Vagina (tissue), 2 donors: Measurements from ENCODE around the gene CCDC102A. TPM values are rescaled to one million over a fixed set of nuclear protein-coding genes. Genes with fewer than 3 reads are reported as not detected.
A peak's percentile ranks its signal among the peaks of the same experiment; 100 is the strongest.

Source experiments
- DNase-seq, 2 donors: peaks; one replicate each; pipeline ENCODE4 v3.0.0-alpha.2; 2017; ENCODE audit errors: extremely low spot score in 2 of 2
- H3K27ac ChIP-seq: fragments of 200-600 bp; sonication (generic); one replicate; pipeline ENCODE4 v1.5.1; 2019
- H3K27me3 ChIP-seq: fragments of 200-600 bp; sonication (generic); one replicate; pipeline ENCODE4 v1.5.1; 2019
- H3K36me3 ChIP-seq, 2 donors: fragments of 200-600 bp; sonication (generic); one replicate each; pipeline ENCODE4 v1.5.1; 2017 to 2019
- H3K4me1 ChIP-seq: fragments of 200-600 bp; sonication (generic); one replicate; pipeline ENCODE4 v1.5.1; 2019
- H3K4me3 ChIP-seq, 2 donors: fragments of 200-600 bp; sonication (generic); 1 replicate in 1 of 2; 2 replicates in 1 of 2; pipeline ENCODE4 v1.5.1; 2016 to 2019
- H3K9me3 ChIP-seq: fragments of 200-600 bp; sonication (generic); one replicate; pipeline ENCODE4 v1.5.1; 2019
- CTCF ChIP-seq, 3 experiments: fragments of 450-650 bp in 2 of 3; fragments of 200-600 bp in 1 of 3; sonication (generic) in 1 of 3; IDR thresholded peaks; one replicate each; pipeline ENCODE4 v1.5.1; 2017 to 2019; ENCODE audit warnings: antibody characterized with exemption in 3 of 3, mild to moderate bottlenecking in 2 of 3, moderate library complexity in 2 of 3
- POLR2A ChIP-seq, 2 donors: fragments of 450-650 bp; IDR thresholded peaks; one replicate each; pipeline ENCODE4 v1.6.1; 2017; ENCODE audit warnings: antibody characterized with exemption in 2 of 2, mild to moderate bottlenecking in 2 of 2, moderate library complexity in 2 of 2
- POLR2AphosphoS5 ChIP-seq, 2 donors: sonication (generic); formaldehyde crosslinking; IDR thresholded peaks; one replicate each; pipeline ENCODE4 v1.9.0; 2017; ENCODE audit warnings: antibody characterized with exemption in 2 of 2, mild to moderate bottlenecking in 2 of 2, low read depth in 1 of 2; ENCODE audit not compliant: insufficient read depth in 1 of 2
- intact Hi-C: fragments of 100-400 bp; cut with DNase I; formaldehyde crosslinking; loops from one replicate; pipeline ENCODE4 v1.15.1; 2023
- total RNA-seq: library from RNA; depleted of rRNA; stranded (reverse); fragments of >200 nt; gene quantifications from one replicate; pipeline ENCODE4 v1.2.3, GENCODE V29; 2016

Gene CCDC102A
- total RNA-seq, 1 donor from 2014 or later: 22.1 TPM

GRCh38 chr16:57568173-57568678, 31.9 kb upstream of the CCDC102A start:
- H3K4me1 ChIP-seq: no peaks in the 10 kb centered on the region
- intact Hi-C loops: no loop called here
- TF ChIP-seq CTCF (IDR thresholded peaks at IDR 0.05) (no peak), POLR2A (IDR thresholded peaks at IDR 0.05) (no peak), POLR2AphosphoS5 (IDR thresholded peaks at IDR 0.05; ENCODE audit: insufficient read depth in 1 of 2, low read depth in 1 of 2) (no peak)
- no peak for DNase-seq
- no peaks in the 10 kb centered on the region for H3K27me3 ChIP-seq
- no peak overlapping the region for H3K4me3 ChIP-seq
- no peak overlapping the region for H3K27ac ChIP-seq
- H3K36me3 ChIP-seq: no peaks in the 10 kb centered on the region
- H3K9me3 ChIP-seq: no peaks in the 10 kb centered on the region

- Histone ChIP-seq H3K4me3 (no peak overlapping the region), H3K36me3 (no peaks in the 10 kb centered on the region), H3K27ac (no peak overlapping the region), H3K9me3 (no peaks in the 10 kb centered on the region), H3K4me1 (no peaks in the 10 kb centered on the region), H3K27me3 (no peaks in the 10 kb centered on the region)
- DNase-seq: peak in 1 of 2 donors; percentile 77
- TF ChIP-seq POLR2A (IDR thresholded peaks at IDR 0.05) (no peak), POLR2AphosphoS5 (IDR thresholded peaks at IDR 0.05; ENCODE audit: insufficient read depth in 1 of 2, low read depth in 1 of 2) (no peak), CTCF (IDR thresholded peaks at IDR 0.05) (no peak)
- intact Hi-C loops: no loop called here
Measured at GRCh38 chr16:57567691-57568090, 31.3 kb upstream of the CCDC102A start.

- Histone ChIP-seq H3K4me3 (no peak overlapping the region), H3K27me3 (no peaks in the 10 kb centered on the region), H3K9me3 (no peaks in the 10 kb centered on the region), H3K27ac (no peak overlapping the region), H3K4me1 (no peaks in the 10 kb centered on the region), H3K36me3 (no peaks in the 10 kb centered on the region)
- TF ChIP-seq POLR2A (IDR thresholded peaks at IDR 0.05) (no peak), POLR2AphosphoS5 (IDR thresholded peaks at IDR 0.05; ENCODE audit: insufficient read depth in 1 of 2, low read depth in 1 of 2) (no peak), CTCF (IDR thresholded peaks at IDR 0.05) (no peak)
- intact Hi-C loops: no loop called here
- peak in 1 of 2 donors; percentile 65 for DNase-seq
Measured at GRCh38 chr16:57566436-57566835, 30.1 kb upstream of the CCDC102A start.

GRCh38 chr16:57565461-57565860, 29.1 kb upstream of the CCDC102A start:
- Histone ChIP-seq H3K36me3 (no peaks in the 10 kb centered on the region), H3K27me3 (no peaks in the 10 kb centered on the region), H3K9me3 (no peaks in the 10 kb centered on the region), H3K27ac (no peak overlapping the region), H3K4me1 (no peaks in the 10 kb centered on the region), H3K4me3 (no peak overlapping the region)
- intact Hi-C loops: no loop called here
- DNase-seq: peak in 1 of 2 donors; percentile 77
- TF ChIP-seq POLR2A (IDR thresholded peaks at IDR 0.05) (no peak), CTCF (IDR thresholded peaks at IDR 0.05) (no peak), POLR2AphosphoS5 (IDR thresholded peaks at IDR 0.05; ENCODE audit: insufficient read depth in 1 of 2, low read depth in 1 of 2) (no peak)

DNA sequence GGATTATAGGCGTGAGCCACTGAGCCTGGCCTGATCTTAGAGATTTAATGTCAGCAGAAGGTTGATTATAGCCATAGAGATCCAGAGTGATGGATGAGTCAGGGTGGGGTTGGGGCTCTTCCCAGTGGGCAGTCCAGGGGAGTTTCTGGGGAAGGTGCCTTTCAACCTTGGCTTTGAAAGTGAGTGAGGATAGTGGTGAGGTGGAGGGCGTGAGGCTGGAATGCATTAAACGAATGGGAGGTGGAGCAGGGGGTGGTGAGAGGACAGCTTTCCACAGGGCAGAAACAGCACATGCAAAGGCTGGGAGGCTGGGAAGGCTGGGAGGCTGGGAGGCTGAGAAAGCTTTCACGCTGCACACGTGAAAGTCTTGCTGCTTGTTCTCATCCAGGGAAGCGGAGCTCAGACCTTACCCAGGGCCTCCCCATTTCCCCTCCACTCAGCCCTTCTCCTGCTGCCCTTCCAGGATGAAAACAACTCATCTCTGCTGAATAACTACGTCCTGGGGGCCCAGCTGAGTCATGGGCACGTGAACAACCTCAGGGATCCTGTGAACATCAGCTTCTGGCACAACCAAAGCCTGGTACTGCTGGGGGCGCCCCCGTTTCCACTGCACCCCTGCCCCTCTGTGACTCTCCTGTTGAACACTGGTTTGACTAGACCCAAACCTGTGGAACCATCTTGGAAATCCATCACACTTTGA, 28.4 kb upstream of the CCDC102A start:
- Histone ChIP-seq H3K4me3 (no peak overlapping the region), H3K36me3 (no peaks in the 10 kb centered on the region), H3K27me3 (no peaks in the 10 kb centered on the region), H3K9me3 (no peaks in the 10 kb centered on the region), H3K4me1 (no peaks in the 10 kb centered on the region), H3K27ac (no peak overlapping the region)
- intact Hi-C loops: no loop called here
- TF ChIP-seq POLR2A (IDR thresholded peaks at IDR 0.05) (no peak), CTCF (IDR thresholded peaks at IDR 0.05) (no peak), POLR2AphosphoS5 (IDR thresholded peaks at IDR 0.05; ENCODE audit: insufficient read depth in 1 of 2, low read depth in 1 of 2) (no peak)
- DNase-seq: peak; percentile 29 to 85
